C4-2B (cell line): Measurements from ENCODE around the gene ST8SIA6.

Experiments
- CTCF ChIP-seq: fragments of 450-650 bp; conservative IDR thresholded peaks from 2 replicates; pipeline ENCODE4 v1.5.1; 2017; ENCODE audit warnings: mild to moderate bottlenecking
- ZFX ChIP-seq: fragments of 450-650 bp; IDR thresholded peaks from 2 replicates; pipeline ENCODE4 v1.6.1; 2017

DNA sequence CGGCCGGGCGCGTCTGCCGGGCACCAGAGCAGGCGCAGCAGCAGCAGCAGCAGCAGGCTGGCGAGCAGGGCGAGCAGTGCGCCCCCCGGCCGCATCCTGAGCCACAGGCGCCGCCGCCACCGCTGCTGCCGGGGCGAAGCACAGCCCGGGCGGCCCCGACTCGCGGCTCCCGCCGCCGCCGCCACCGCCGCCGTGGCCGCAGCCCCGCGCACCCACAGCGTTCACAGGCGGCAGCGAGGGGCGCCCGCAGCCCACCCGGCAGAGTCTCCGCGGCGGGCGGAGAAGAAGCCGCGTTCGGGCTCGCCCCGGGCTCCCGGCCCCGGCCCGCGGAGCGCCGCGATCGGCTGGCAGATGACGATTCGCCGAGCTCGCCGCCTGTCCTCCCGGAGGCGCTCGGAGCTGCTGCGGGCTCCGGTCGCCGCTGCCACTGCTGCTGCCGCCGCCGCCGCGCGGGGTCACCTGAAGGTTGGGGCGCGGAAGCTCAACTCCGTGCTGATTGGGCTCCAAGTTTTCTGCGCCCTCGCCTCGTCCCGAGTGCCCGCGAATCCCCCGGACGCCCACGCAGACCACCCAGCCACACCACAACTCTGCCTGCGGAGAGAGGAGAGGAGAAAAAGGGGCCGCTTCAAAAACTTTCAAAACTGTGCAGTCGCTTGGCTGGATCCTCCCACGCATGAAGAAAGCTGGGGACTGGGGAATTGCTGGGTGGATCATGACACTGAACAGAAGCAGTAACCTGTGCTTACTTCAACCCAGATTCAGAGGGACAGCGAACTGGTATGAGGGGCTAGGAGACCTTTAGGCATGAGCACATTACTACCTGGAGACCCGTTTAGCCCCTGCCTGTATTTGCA lies at the start of gene ST8SIA6:
- peak; percentile 28 for TF ChIP-seq CTCF
- TF ChIP-seq ZFX = no peak
